ENCODE results near the gene IRX6.

IRX6 gene

GRCh38 chr16:55323637-55324271 is at the start of gene IRX6:
Gene IRX6, plus strand, starts transcription at chr16:55324203. Its CDS starts 889 bp downstream, at chr16:55325092.
- no peak for DNase-seq (ENCODE audit: low read depth in 2 of 2, low spot score in 1 of 2)

- DNase-seq (ENCODE audit: low read depth in 2 of 2, low spot score in 1 of 2) = no peak
These were observed 49.6 kb upstream of the IRX6 start for GRCh38 chr16:55274391-55274790.

GRCh38 chr16:55275167-55275566 is 48.8 kb upstream of the IRX6 start:
- DNase-seq (ENCODE audit: low read depth in 2 of 2, low spot score in 1 of 2) = no peak

GRCh38 chr16:55275869-55276268 is 48.1 kb upstream of the IRX6 start:
- DNase-seq (ENCODE audit: low read depth in 2 of 2, low spot score in 1 of 2) = no peak

- no peak for DNase-seq (ENCODE audit: low read depth in 2 of 2, low spot score in 1 of 2)
These were observed 46.5 kb upstream of the IRX6 start for GRCh38 chr16:55277536-55277935.

- no peak for DNase-seq (ENCODE audit: low read depth in 2 of 2, low spot score in 1 of 2)
These were observed 44.4 kb upstream of the IRX6 start for GRCh38 chr16:55279598-55279997.

GRCh38 chr16:55280587-55280986 is 43.4 kb upstream of the IRX6 start:
- no peak for DNase-seq (ENCODE audit: low read depth in 2 of 2, low spot score in 1 of 2)

- DNase-seq (ENCODE audit: low read depth in 2 of 2, low spot score in 1 of 2) = no peak
These were observed 41.6 kb upstream of the IRX6 start for GRCh38 chr16:55282441-55282840.

- no peak for DNase-seq (ENCODE audit: low read depth in 2 of 2, low spot score in 1 of 2)
These were observed 39.9 kb upstream of the IRX6 start for GRCh38 chr16:55283812-55284717.

- DNase-seq (ENCODE audit: low read depth in 2 of 2, low spot score in 1 of 2) = no peak
These were observed 39.3 kb upstream of the IRX6 start for GRCh38 chr16:55284718-55285099.

- DNase-seq (ENCODE audit: low read depth in 2 of 2, low spot score in 1 of 2) = no peak
These were observed 38.4 kb upstream of the IRX6 start for GRCh38 chr16:55285586-55285985.

GRCh38 chr16:55289353-55289752 is 34.6 kb upstream of the IRX6 start:
- no peak for DNase-seq (ENCODE audit: low read depth in 2 of 2, low spot score in 1 of 2)

- DNase-seq (ENCODE audit: low read depth in 2 of 2, low spot score in 1 of 2) = no peak
These were observed 32.2 kb upstream of the IRX6 start for GRCh38 chr16:55291847-55292246.

- no peak for DNase-seq (ENCODE audit: low read depth in 2 of 2, low spot score in 1 of 2)
These were observed 31.5 kb upstream of the IRX6 start for GRCh38 chr16:55292491-55292890.

- DNase-seq (ENCODE audit: low read depth in 2 of 2, low spot score in 1 of 2) = no peak
These were observed 29.9 kb upstream of the IRX6 start for GRCh38 chr16:55294129-55294528.

GRCh38 chr16:55294931-55295342 is 29.1 kb upstream of the IRX6 start:
- no peak for DNase-seq (ENCODE audit: low read depth in 2 of 2, low spot score in 1 of 2)

GRCh38 chr16:55297062-55297909 is 26.7 kb upstream of the IRX6 start:
- no peak for DNase-seq (ENCODE audit: low read depth in 2 of 2, low spot score in 1 of 2)

- DNase-seq (ENCODE audit: low read depth in 2 of 2, low spot score in 1 of 2) = no peak
These were observed 26.0 kb upstream of the IRX6 start for GRCh38 chr16:55297910-55298479.

- DNase-seq (ENCODE audit: low read depth in 2 of 2, low spot score in 1 of 2) = no peak
These were observed 22.5 kb upstream of the IRX6 start for GRCh38 chr16:55301385-55302008.

GRCh38 chr16:55302635-55303034 is 21.4 kb upstream of the IRX6 start:
- DNase-seq (ENCODE audit: low read depth in 2 of 2, low spot score in 1 of 2) = no peak

GRCh38 chr16:55308973-55309372 is 15.0 kb upstream of the IRX6 start:
- no peak for DNase-seq (ENCODE audit: low read depth in 2 of 2, low spot score in 1 of 2)
